CD4-positive, alpha-beta T cell treated with Interleukin-2 at 100 ng/mL for 4 hours (primary cell): ENCODE results near the gene CYP26B1.

Experiments
- DNase-seq: peaks from one replicate; pipeline ENCODE4 v3.0.0-alpha.2; 2020; ENCODE audit warnings: low spot score

Gene CYP26B1

GRCh38 chr2:72129681-72130340, 17.9 kb downstream of the CYP26B1 start:
- no peak for DNase-seq

GRCh38 chr2:72128843-72129227, 18.8 kb downstream of the CYP26B1 start:
- no peak for DNase-seq

GRCh38 chr2:72128059-72128842, 19.4 kb downstream of the CYP26B1 start:
- no peak for DNase-seq

- no peak for DNase-seq
Measured at GRCh38 chr2:72127401-72128058, 20.1 kb downstream of the CYP26B1 start.

GRCh38 chr2:72126186-72127100, 21.2 kb downstream of the CYP26B1 start:
- DNase-seq = no peak

GRCh38 chr2:72124376-72124775, 23.3 kb downstream of the CYP26B1 start:
- DNase-seq = no peak

GRCh38 chr2:72121153-72121552, 26.5 kb downstream of the CYP26B1 start:
- DNase-seq = no peak

GRCh38 chr2:72118951-72119350, 28.7 kb downstream of the CYP26B1 start:
- no peak for DNase-seq

GRCh38 chr2:72118386-72118785, 29.3 kb downstream of the CYP26B1 start:
- no peak for DNase-seq

GRCh38 chr2:72117718-72118117, 29.9 kb downstream of the CYP26B1 start:
- DNase-seq = no peak

- no peak for DNase-seq
Measured at GRCh38 chr2:72117029-72117428, 30.6 kb downstream of the CYP26B1 start.

GRCh38 chr2:72116081-72116533, 31.6 kb downstream of the CYP26B1 start:
- no peak for DNase-seq

GRCh38 chr2:72115110-72116080, 32.3 kb downstream of the CYP26B1 start:
- no peak for DNase-seq

- DNase-seq = no peak
Measured at GRCh38 chr2:72114693-72115051, 33.0 kb downstream of the CYP26B1 start.

- no peak for DNase-seq
Measured at GRCh38 chr2:72113847-72114692, 33.6 kb downstream of the CYP26B1 start.

- no peak for DNase-seq
Measured at GRCh38 chr2:72112981-72113846, 34.4 kb downstream of the CYP26B1 start.

- no peak for DNase-seq
Measured at GRCh38 chr2:72112401-72112800, 35.3 kb downstream of the CYP26B1 start.

GRCh38 chr2:72111061-72111460, 36.6 kb downstream of the CYP26B1 start:
- DNase-seq = no peak

GRCh38 chr2:72109904-72110303, 37.8 kb downstream of the CYP26B1 start:
- no peak for DNase-seq
